ENCODE data around the gene P2RY2. TPM values are rescaled to one million over a fixed set of nuclear protein-coding genes. Genes with fewer than 3 reads are reported as not detected.
A peak's percentile ranks its signal among the peaks of the same experiment; 100 is the strongest.

The P2RY2 gene
- total and polyA plus RNA-seq, 9 of the 15 experiments (the other 6 are each of a cell fraction or from before 2014, with no cell fraction given) = not detected

GRCh38 chr11:73242251-73243092 is 24.4 kb downstream of the P2RY2 start (continued):
- TF ChIP-seq MXD1 (CRISPR knock-in tag; IDR thresholded peaks at IDR 0.05; ENCODE audit: borderline replicate concordance, poor library complexity, severe bottlenecking) (no peak), HNRNPL (IDR thresholded peaks at IDR 0.05; ENCODE audit: low read depth, low read length) (no peak), CLOCK (CRISPR knock-in tag; IDR thresholded peaks at IDR 0.05; ENCODE audit: borderline replicate concordance) (no peak), BHLHE40 (IDR thresholded peaks at IDR 0.05; ENCODE audit: low read length) (no peak; the same call in 1 of the 2 replicates), MAFF (IDR thresholded peaks at IDR 0.05; ENCODE audit: low read length) (no peak), ZFP36 (IDR thresholded peaks at IDR 0.05; ENCODE audit: low read depth, low read length, partially characterized antibody) (no peak), TAL1 (IDR thresholded peaks at IDR 0.05) (no peak), ID3 (CRISPR knock-in tag; IDR thresholded peaks at IDR 0.05) (no peak), ID3 (tag; IDR thresholded peaks at IDR 0.05) (no peak), ZNF124 (CRISPR knock-in tag; IDR thresholded peaks at IDR 0.05) (no peak), POLR2G (IDR thresholded peaks at IDR 0.05; ENCODE audit: low read depth, low read length) (no peak), ARID3B (CRISPR knock-in tag; IDR thresholded peaks at IDR 0.05; ENCODE audit: borderline replicate concordance) (no peak), KDM2B (CRISPR knock-in tag; IDR thresholded peaks at IDR 0.05) (no peak), SPI1 (IDR thresholded peaks at IDR 0.05; ENCODE audit: borderline replicate concordance, low read depth, low read length) (peak; percentile 8; the same call in 1 of the 2 replicates), SUPT5H (IDR thresholded peaks at IDR 0.05) (no peak), CTCFL (IDR thresholded peaks at IDR 0.05; ENCODE audit: borderline replicate concordance, insufficient read depth, low read depth, low read length, poor library complexity, severe bottlenecking) (peak; percentile 67), ZBTB12 (CRISPR knock-in tag; IDR thresholded peaks at IDR 0.05) (no peak), KAT2B (IDR thresholded peaks at IDR 0.05; ENCODE audit: low read depth, low read length) (no peak), ZNF133 (CRISPR knock-in tag; IDR thresholded peaks at IDR 0.05) (no peak)

Data from K562 (cell line).